ENCODE measurements around the gene NTN4.
"Not testable (repeated sequence)": the region's sequence is repeated elsewhere in the genome, so short reads cannot be mapped to it uniquely, and the experiment has no call there.

The NTN4 gene

GRCh38 chr12:95746062-95746461 is 44.5 kb downstream of the NTN4 start:
- not testable (repeated sequence) for DNase-seq

- no peak for DNase-seq
Measured at GRCh38 chr12:95742586-95742985, 48.0 kb downstream of the NTN4 start.

DNA sequence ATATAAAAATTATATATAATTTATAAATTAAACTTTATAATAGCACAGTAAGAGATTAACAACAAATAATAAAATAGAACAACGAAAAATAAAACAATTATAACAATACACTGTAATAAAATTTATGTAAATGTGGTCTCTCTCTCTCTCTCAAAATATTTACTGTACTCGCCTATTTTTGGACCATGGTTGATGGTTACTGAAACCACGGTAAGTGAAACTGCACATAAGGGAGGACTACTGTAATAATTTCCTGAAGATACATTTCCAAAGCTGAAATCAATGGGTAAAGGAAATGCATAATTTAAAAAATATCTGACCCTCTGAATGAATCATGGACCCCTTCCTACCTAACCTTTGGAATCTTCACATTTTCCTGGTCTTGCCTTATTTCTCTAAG is 48.9 kb downstream of the NTN4 start:
- no peak for DNase-seq

GRCh38 chr12:95740751-95741150 is 49.8 kb downstream of the NTN4 start:
- DNase-seq = peak; percentile 12 to 65

- no peak for DNase-seq
Measured at GRCh38 chr12:95739561-95740313, 50.8 kb downstream of the NTN4 start.

DNA sequence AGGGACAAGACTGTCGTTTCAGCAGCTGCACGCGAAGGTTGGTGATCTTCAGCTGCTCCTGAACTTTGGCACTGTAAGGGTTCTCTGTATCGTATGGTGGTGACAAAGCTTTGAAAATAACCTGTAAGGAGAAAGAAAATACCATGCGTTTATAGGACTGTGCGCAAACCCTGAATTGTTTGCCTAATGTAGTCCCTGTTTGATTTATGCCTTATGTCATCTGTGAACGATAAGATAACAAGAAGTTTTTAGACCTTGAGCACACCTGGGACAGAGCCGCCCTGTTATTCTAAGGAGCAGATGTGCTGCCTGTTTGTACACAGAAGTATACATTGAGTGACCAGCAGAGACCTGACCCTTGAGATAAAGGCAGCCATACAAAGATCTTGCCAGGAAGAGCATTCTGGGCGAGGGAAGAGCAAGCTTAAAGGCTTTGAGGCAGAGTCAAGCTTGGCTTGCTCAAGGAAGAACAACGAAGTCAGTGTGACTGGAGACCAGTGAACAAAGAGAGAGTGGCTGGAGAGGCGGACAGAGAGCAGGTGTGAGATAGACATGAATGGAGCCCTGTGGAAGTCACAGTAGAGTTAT is 52.4 kb downstream of the NTN4 start:
- no peak for DNase-seq

DNA sequence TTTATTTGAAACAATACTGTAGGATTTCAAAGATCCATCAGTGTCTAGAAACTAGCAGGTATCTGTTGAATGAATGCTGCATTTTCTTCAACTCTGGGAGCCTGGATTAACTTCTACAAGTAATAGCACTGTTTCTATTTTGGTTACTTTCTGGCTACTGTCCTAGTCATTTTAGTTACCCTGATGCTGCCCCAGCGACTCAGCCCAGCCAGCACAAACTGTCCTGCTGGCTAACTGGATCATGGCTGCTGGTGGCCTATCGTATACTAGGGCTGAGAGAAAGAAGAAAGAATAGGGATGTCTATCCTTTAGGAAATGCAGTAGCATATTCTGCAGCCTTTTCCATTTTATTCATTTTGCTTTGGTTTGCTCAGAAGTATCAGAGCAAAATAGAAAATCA is 53.9 kb downstream of the NTN4 start:
- DNase-seq = no peak

DNA sequence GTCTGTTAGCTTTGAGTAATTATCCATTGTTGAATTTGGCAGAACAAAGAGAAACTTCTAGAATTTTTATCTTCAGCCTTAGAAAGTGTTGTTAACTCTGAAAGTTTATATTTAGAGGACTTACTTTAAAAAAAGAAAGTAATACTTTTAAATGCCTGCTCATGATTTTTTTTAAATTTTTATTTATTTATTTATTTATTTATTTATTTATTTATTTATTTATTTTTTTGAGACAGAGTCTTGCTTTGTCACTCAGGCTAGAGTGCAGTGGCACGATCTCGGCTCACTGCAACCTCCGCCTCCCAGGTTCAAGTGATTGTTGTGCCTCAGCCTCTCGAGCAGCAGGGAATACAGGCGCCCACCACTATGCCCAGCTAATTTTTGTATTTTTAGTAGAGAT is 54.8 kb downstream of the NTN4 start:
- not testable (repeated sequence) for DNase-seq

GRCh38 chr12:95733141-95733825 is 57.3 kb downstream of the NTN4 start:
- no peak for DNase-seq

DNA sequence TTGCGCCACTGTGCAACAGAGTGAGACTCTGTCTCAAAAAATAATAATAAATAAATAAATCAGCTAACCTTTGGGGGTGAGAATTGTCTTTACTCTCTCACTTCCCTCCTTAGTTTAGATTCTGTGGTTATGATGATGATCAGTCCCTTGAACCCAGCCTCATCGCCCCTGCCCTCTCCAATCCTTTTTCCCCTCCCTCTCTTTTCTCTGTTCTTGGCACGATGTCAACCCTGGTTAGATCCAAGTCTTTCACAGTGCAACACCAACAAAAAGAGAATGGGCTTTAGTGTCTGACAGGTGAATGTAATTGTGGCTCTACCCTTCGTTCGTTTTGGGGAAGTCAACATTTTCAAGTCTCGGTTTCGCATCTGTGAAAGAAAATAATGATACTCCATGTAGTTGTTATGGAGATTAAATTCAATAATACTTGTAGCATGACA is 59.0 kb downstream of the NTN4 start:
- no peak for DNase-seq

DNA sequence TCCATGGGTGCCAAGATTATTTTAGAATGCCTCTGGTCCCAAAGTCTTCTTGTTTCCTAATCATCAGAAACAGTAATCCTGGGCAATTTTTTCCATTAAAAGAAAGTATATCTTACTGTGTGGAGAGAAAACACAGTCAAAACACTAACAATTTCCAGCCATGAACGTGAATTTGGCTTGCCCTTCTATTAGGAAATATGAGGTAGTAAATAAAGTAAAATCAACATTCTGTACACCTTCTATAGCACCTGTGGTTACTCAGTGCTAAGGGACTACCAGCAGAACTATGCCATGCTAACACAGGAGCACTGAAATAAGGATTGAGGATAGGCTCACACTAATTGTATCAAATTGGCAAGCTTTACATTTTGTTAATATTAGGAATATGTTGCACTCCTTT is 60.1 kb downstream of the NTN4 start:
- DNase-seq = no peak

GRCh38 chr12:95726903-95727302 is 63.7 kb downstream of the NTN4 start:
- no peak for DNase-seq

GRCh38 chr12:95724767-95725166 is 65.8 kb downstream of the NTN4 start:
- no peak for DNase-seq

GRCh38 chr12:95723693-95724384 is 66.7 kb downstream of the NTN4 start:
- DNase-seq = no peak

- no peak for DNase-seq
Measured at GRCh38 chr12:95721320-95721719, 69.2 kb downstream of the NTN4 start.

DNA sequence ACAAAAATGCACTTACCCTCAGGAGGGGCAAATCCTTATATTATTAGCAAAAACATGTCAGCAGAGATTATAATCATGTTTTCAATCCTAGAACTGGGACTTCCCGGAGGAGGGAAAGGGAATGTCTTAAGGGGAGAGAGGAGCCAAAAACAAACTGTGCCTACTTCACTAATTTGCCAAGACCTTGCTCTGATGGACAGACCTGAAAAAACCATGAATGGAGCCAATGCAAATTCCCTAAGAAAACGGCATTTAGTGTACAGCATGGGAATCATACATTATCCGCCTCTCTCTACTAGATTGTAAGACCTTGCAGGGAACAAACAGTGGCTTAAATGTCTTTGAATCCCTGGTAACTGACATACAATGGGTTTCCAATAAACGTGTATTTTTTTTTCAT is 70.4 kb downstream of the NTN4 start:
- no peak for DNase-seq

- no peak for DNase-seq
Measured at GRCh38 chr12:95718772-95719171, 71.8 kb downstream of the NTN4 start.

DNA sequence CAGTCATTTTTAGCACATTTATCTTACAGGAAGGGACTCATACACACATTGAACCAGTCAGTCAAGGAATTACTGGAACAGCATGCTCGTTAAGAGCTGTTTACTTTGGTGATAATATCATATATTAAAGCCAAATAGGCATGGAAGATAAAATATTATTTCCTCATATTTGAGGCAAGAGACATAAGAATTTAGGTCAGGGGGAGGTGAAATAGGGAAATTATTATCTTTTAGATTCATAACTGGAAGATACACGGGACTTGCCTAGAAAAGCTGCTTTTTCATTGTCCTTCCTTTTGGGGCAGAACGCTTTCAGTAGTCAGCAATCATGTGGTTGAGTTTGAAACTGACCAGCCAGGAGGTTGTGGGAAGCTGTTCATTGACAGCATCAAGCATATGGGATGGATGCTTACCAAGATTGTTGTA is 72.5 kb downstream of the NTN4 start:
- DNase-seq = no peak

DNA sequence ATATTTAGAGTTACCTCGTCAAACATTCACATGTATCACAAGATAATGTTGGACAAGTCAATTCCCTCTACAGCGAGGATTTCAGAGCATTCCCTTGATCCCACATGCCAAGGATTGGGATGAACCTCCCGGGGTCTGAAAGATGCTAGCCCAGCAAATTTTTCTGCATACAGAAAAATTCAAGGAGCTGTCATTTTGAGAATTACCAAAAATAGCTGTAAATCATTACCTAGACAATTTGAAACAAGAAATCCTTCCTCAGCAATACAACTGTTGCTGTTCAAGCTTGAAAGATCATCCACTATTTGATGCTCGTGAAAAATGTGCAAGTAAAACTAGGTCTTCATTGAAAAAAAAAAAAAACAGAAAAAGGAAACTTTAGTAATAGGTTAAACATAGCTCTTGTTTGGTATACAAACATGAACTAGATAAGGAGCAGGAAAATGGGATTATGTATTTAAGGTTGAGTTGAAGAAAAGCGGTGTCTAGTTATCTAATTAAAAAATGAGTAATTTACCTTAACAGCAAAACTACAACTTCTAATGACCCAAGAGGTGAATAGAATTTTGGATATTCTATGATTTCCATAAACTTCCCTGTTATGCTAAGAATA is 73.1 kb downstream of the NTN4 start:
- no peak for DNase-seq

DNA sequence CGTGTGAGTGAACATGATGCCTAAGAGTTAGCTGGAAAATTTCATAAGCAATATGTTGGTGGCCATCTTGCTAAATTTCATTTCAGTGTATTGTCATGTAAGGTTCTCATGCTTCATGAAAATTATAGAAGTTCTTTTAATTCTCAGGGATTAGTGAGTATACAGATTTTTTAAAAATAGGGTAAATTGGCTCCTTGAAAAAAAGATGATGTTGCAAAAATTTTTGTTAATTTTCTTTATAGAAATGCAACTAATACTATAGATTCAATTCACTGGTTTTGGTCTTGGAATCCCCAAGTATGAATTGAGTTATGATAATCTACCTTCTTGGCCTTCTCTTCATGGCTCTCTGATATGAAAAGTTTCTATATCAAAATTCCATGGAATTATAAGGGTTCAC is 75.4 kb downstream of the NTN4 start:
- no peak for DNase-seq

DNA sequence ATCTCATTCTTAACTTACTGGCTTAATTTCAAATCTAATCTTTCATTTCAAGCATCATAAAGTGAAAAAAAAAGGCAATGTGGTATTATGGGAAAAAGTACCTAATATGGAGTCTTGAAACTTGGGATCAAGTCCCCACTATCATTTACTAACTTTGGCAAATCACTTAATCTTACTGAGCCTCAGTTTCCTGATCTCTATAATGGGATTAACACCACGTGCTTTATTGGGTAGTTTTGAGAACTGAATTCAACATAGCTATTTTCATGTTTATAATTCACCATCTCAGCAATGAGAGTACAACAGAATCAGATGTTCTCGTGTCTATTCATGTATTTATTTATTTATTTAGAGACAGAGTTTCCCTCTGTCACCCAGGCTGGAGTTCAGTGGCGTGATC is 78.3 kb downstream of the NTN4 start:
- DNase-seq = no peak

DNA sequence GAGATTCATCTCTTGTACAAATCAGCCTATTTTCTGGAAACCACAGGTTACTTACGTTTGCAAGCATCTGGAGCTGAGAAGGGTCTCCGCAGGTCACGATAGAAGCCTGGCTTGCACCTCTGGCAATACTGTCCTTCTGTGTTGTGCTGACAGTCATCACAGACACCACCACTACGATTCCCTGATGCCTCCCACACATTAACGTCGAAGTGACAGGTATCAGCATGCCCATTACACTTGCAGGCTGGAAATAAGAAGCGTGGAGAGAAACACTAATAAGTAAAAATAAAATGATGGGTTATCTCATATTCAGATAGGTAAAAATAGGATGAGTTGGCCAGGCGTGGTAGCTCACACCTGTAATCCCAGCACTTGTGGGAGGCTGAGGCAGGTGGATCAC is 80.2 kb downstream of the NTN4 start:
- no peak for DNase-seq

- no peak for DNase-seq
Measured at GRCh38 chr12:95709152-95709551, 81.4 kb downstream of the NTN4 start.
